Measurements from ENCODE around the gene BCAT1. TPM values are rescaled to one million over a fixed set of nuclear protein-coding genes. Genes with fewer than 3 reads are reported as not detected.
"Not testable (repeated sequence)": the region's sequence is repeated elsewhere in the genome, so short reads cannot be mapped to it uniquely, and the experiment has no call there.

Gene BCAT1
- total RNA-seq, 5 donors from 2014 or later (not counting 1 experiment from before 2014, with no cell fraction given), result 1.2 to 4.2 (median 3.2) TPM

GRCh38 chr12:24915501-24915900, 33.4 kb downstream of the BCAT1 start:
- no peaks in the 10 kb centered on the region for H3K36me3 Mint-ChIP-seq
- H3K9me3 Mint-ChIP-seq, result no peaks in the 10 kb centered on the region
- no peaks in the 10 kb centered on the region for H3K4me1 Mint-ChIP-seq
- H3K9me3 ChIP-seq, result no peaks in the 10 kb centered on the region
- no peaks in the 10 kb centered on the region for H3K36me3 ChIP-seq (ENCODE audit: control insufficient read depth in 2 of 2, extremely low read depth in 1 of 2, insufficient read depth in 1 of 2, low read length in 1 of 2)
- no peak overlapping the region for H3K27ac ChIP-seq (ENCODE audit: low read length)
- POLR2A ChIA-PET, result no interaction called here
- no peaks in the 10 kb centered on the region for H3K27me3 Mint-ChIP-seq
- DNase-seq (no peak), ATAC-seq (replicated peaks in 1 of 4) (no peak)
- CTCF ChIA-PET, result no interaction called here
- WGBS (ENCODE audit: insufficient coverage), result 100% methylated on average over 2 of the region's 5 CpGs
- no peak overlapping the region for H3K4me3 ChIP-seq (ENCODE audit: control insufficient read depth in 1 of 2, extremely low read depth in 1 of 2, low read length in 1 of 2)
- H3K4me1 ChIP-seq (ENCODE audit: control insufficient read depth in 1 of 2, extremely low read depth in 1 of 2, insufficient read depth in 2 of 2, low read length in 2 of 2), result no peaks in the 10 kb centered on the region
- H3K27me3 ChIP-seq (replicated peaks in 1 of 2; ENCODE audit: control insufficient read depth in 2 of 2, extremely low read depth in 1 of 2, insufficient read depth in 2 of 2, low read length in 1 of 2), result no peaks in the 10 kb centered on the region
- H3K4me3 Mint-ChIP-seq, result no peak overlapping the region
- H3K27ac Mint-ChIP-seq, result no peak overlapping the region

GRCh38 chr12:24913953-24914352, 34.9 kb downstream of the BCAT1 start:
- Mint-ChIP-seq H3K36me3 (no peaks in the 10 kb centered on the region), H3K27me3 (no peaks in the 10 kb centered on the region), H3K4me1 (no peaks in the 10 kb centered on the region), H3K9me3 (no peaks in the 10 kb centered on the region), H3K4me3 (no peak overlapping the region), H3K27ac (no peak overlapping the region)
- ATAC-seq (replicated peaks in 1 of 4) (no peak), DNase-seq (no peak)
- no peaks in the 10 kb centered on the region for H3K4me1 ChIP-seq (ENCODE audit: control insufficient read depth in 1 of 2, extremely low read depth in 1 of 2, insufficient read depth in 2 of 2, low read length in 2 of 2)
- POLR2A ChIA-PET, result no interaction called here
- CTCF ChIA-PET, result no interaction called here
- H3K27me3 ChIP-seq (replicated peaks in 1 of 2; ENCODE audit: control insufficient read depth in 2 of 2, extremely low read depth in 1 of 2, insufficient read depth in 2 of 2, low read length in 1 of 2), result no peaks in the 10 kb centered on the region
- no peak overlapping the region for H3K27ac ChIP-seq (ENCODE audit: low read length)
- H3K4me3 ChIP-seq (ENCODE audit: control insufficient read depth in 1 of 2, extremely low read depth in 1 of 2, low read length in 1 of 2), result no peak overlapping the region
- H3K36me3 ChIP-seq (ENCODE audit: control insufficient read depth in 2 of 2, extremely low read depth in 1 of 2, insufficient read depth in 1 of 2, low read length in 1 of 2), result no peaks in the 10 kb centered on the region
- no CpG with 5 or more reads among the region's 3 CpGs for WGBS (ENCODE audit: insufficient coverage)
- H3K9me3 ChIP-seq, result no peaks in the 10 kb centered on the region

GRCh38 chr12:24913130-24913529, 35.8 kb downstream of the BCAT1 start:
- Histone ChIP-seq H3K4me3 (ENCODE audit: control insufficient read depth in 1 of 2, extremely low read depth in 1 of 2, low read length in 1 of 2) (no peak overlapping the region), H3K27me3 (replicated peaks in 1 of 2; ENCODE audit: control insufficient read depth in 2 of 2, extremely low read depth in 1 of 2, insufficient read depth in 2 of 2, low read length in 1 of 2) (no peaks in the 10 kb centered on the region), H3K36me3 (ENCODE audit: control insufficient read depth in 2 of 2, extremely low read depth in 1 of 2, insufficient read depth in 1 of 2, low read length in 1 of 2) (no peaks in the 10 kb centered on the region), H3K27ac (ENCODE audit: low read length) (no peak overlapping the region), H3K9me3 (no peaks in the 10 kb centered on the region), H3K4me1 (ENCODE audit: control insufficient read depth in 1 of 2, extremely low read depth in 1 of 2, insufficient read depth in 2 of 2, low read length in 2 of 2) (no peaks in the 10 kb centered on the region)
- no peak for DNase-seq
- ATAC-seq (replicated peaks in 1 of 4), result no peak
- WGBS (ENCODE audit: insufficient coverage), result 60% methylated on average over 1 of the region's 3 CpGs
- POLR2A ChIA-PET, result no interaction called here
- Mint-ChIP-seq H3K27me3 (no peaks in the 10 kb centered on the region), H3K9me3 (no peaks in the 10 kb centered on the region), H3K4me3 (no peak overlapping the region), H3K36me3 (no peaks in the 10 kb centered on the region), H3K4me1 (no peaks in the 10 kb centered on the region), H3K27ac (no peak overlapping the region)
- CTCF ChIA-PET, result no interaction called here

- Histone ChIP-seq H3K36me3 (ENCODE audit: control insufficient read depth in 2 of 2, extremely low read depth in 1 of 2, insufficient read depth in 1 of 2, low read length in 1 of 2) (no peaks in the 10 kb centered on the region), H3K27ac (ENCODE audit: low read length) (no peak overlapping the region), H3K4me1 (ENCODE audit: control insufficient read depth in 1 of 2, extremely low read depth in 1 of 2, insufficient read depth in 2 of 2, low read length in 2 of 2) (no peaks in the 10 kb centered on the region), H3K4me3 (ENCODE audit: control insufficient read depth in 1 of 2, extremely low read depth in 1 of 2, low read length in 1 of 2) (no peak overlapping the region), H3K9me3 (no peaks in the 10 kb centered on the region), H3K27me3 (replicated peaks in 1 of 2; ENCODE audit: control insufficient read depth in 2 of 2, extremely low read depth in 1 of 2, insufficient read depth in 2 of 2, low read length in 1 of 2) (no peaks in the 10 kb centered on the region)
- Mint-ChIP-seq H3K4me3 (no peak overlapping the region), H3K27ac (no peak overlapping the region), H3K9me3 (no peaks in the 10 kb centered on the region), H3K4me1 (no peaks in the 10 kb centered on the region), H3K36me3 (no peaks in the 10 kb centered on the region), H3K27me3 (no peaks in the 10 kb centered on the region)
- POLR2A ChIA-PET, result no interaction called here
- ATAC-seq (replicated peaks in 1 of 4) (no peak), DNase-seq (no peak)
- CTCF ChIA-PET, result interaction anchor here in 1 of 2 donors (0.6 kb wide), 1 partner anchor 105 kb away, joined by 3 read pairs; no protein-coding TSS in a partner anchor
- 88% methylated on average over 7 of the region's 9 CpGs for WGBS (ENCODE audit: insufficient coverage)
Measured at GRCh38 chr12:24911271-24911791, 37.6 kb downstream of the BCAT1 start.

- H3K27me3 Mint-ChIP-seq, result not testable (repeated sequence)
Measured at GRCh38 chr12:24910192-24910591, 38.7 kb downstream of the BCAT1 start.

GRCh38 chr12:24909667-24910066, 39.2 kb downstream of the BCAT1 start:
- Histone ChIP-seq H3K4me3 (ENCODE audit: control insufficient read depth in 1 of 2, extremely low read depth in 1 of 2, low read length in 1 of 2) (no peak overlapping the region), H3K9me3 (no peaks in the 10 kb centered on the region), H3K27me3 (replicated peaks in 1 of 2; ENCODE audit: control insufficient read depth in 2 of 2, extremely low read depth in 1 of 2, insufficient read depth in 2 of 2, low read length in 1 of 2) (no peaks in the 10 kb centered on the region), H3K4me1 (ENCODE audit: control insufficient read depth in 1 of 2, extremely low read depth in 1 of 2, insufficient read depth in 2 of 2, low read length in 2 of 2) (no peaks in the 10 kb centered on the region), H3K27ac (ENCODE audit: low read length) (no peak overlapping the region), H3K36me3 (ENCODE audit: control insufficient read depth in 2 of 2, extremely low read depth in 1 of 2, insufficient read depth in 1 of 2, low read length in 1 of 2) (no peaks in the 10 kb centered on the region)
- 85% methylated on average over 2 of the region's 3 CpGs for WGBS (ENCODE audit: insufficient coverage)
- no peaks in the 10 kb centered on the region for H3K27me3 Mint-ChIP-seq
- H3K4me3 Mint-ChIP-seq, result no peak overlapping the region
- POLR2A ChIA-PET, result interaction anchor here in 1 of 2 donors (0.6 kb wide), 1 partner anchor 12 kb away, joined by 6 read pairs; no protein-coding TSS in a partner anchor
- DNase-seq, result no peak
- no peak overlapping the region for H3K27ac Mint-ChIP-seq
- H3K9me3 Mint-ChIP-seq, result no peaks in the 10 kb centered on the region
- H3K4me1 Mint-ChIP-seq, result no peaks in the 10 kb centered on the region
- CTCF ChIA-PET, result no interaction called here
- H3K36me3 Mint-ChIP-seq, result no peaks in the 10 kb centered on the region
- ATAC-seq (replicated peaks in 1 of 4), result no peak

More at GRCh38 chr12:24910192-24910591, 38.7 kb downstream of the BCAT1 start:
- CTCF ChIA-PET; H3K27me3 ChIP-seq (replicated peaks in 1 of 2; ENCODE audit: control insufficient read depth in 2 of 2, extremely low read depth in 1 of 2, insufficient read depth in 2 of 2, low read length in 1 of 2); H3K4me3 Mint-ChIP-seq; POLR2A ChIA-PET; ATAC-seq (replicated peaks in 1 of 4); H3K9me3 ChIP-seq; H3K4me1 Mint-ChIP-seq; H3K4me1 ChIP-seq (ENCODE audit: control insufficient read depth in 1 of 2, extremely low read depth in 1 of 2, insufficient read depth in 2 of 2, low read length in 2 of 2); H3K9me3 Mint-ChIP-seq; H3K36me3 Mint-ChIP-seq; H3K36me3 ChIP-seq (ENCODE audit: control insufficient read depth in 2 of 2, extremely low read depth in 1 of 2, insufficient read depth in 1 of 2, low read length in 1 of 2); DNase-seq; H3K4me3 ChIP-seq (ENCODE audit: control insufficient read depth in 1 of 2, extremely low read depth in 1 of 2, low read length in 1 of 2); H3K27ac ChIP-seq (ENCODE audit: low read length); H3K27ac Mint-ChIP-seq: not testable (repeated sequence)
- 100% methylated on average over 2 of the region's 6 CpGs for WGBS (ENCODE audit: insufficient coverage)

- Histone ChIP-seq H3K9me3 (no peaks in the 10 kb centered on the region), H3K27ac (ENCODE audit: low read length) (no peak overlapping the region), H3K36me3 (ENCODE audit: control insufficient read depth in 2 of 2, extremely low read depth in 1 of 2, insufficient read depth in 1 of 2, low read length in 1 of 2) (no peaks in the 10 kb centered on the region), H3K4me3 (ENCODE audit: control insufficient read depth in 1 of 2, extremely low read depth in 1 of 2, low read length in 1 of 2) (no peak overlapping the region), H3K27me3 (replicated peaks in 1 of 2; ENCODE audit: control insufficient read depth in 2 of 2, extremely low read depth in 1 of 2, insufficient read depth in 2 of 2, low read length in 1 of 2) (peaks cover 0 to 9% of the 10 kb centered on the region in 2 experiments), H3K4me1 (ENCODE audit: control insufficient read depth in 1 of 2, extremely low read depth in 1 of 2, insufficient read depth in 2 of 2, low read length in 2 of 2) (peaks cover 7 to 10% of the 10 kb centered on the region in 2 experiments)
- Mint-ChIP-seq H3K27ac (no peak overlapping the region), H3K9me3 (no peaks in the 10 kb centered on the region), H3K4me3 (no peak overlapping the region), H3K27me3 (peaks cover 2 to 9% of the 10 kb centered on the region in 2 donors), H3K4me1 (peaks cover 8 to 14% (median 10%) of the 10 kb centered on the region in 3 donors), H3K36me3 (no peaks in the 10 kb centered on the region)
- ChIA-PET CTCF (no interaction called here), POLR2A (no interaction called here)
- 81% methylated on average over 3 of the region's 5 CpGs for WGBS (ENCODE audit: insufficient coverage)
- ATAC-seq (replicated peaks in 1 of 4), result no peak
- no peak for DNase-seq
Measured at GRCh38 chr12:24907464-24907863, 41.4 kb downstream of the BCAT1 start.
